ENCODE results near the gene TPRKB.
A peak's percentile ranks its signal among the peaks of the same experiment; 100 is the strongest.

The TPRKB gene

GRCh38 chr2:73749314-73749713 lies 12.2 kb upstream of the TPRKB start:
- no peak for DNase-seq
- Histone ChIP-seq H3K4me3 (no peak overlapping the region), H3K36me3 (peaks cover 31 to 55% (median 33%) of the 10 kb centered on the region in 3 donors), H3K27me3 (no peaks in the 10 kb centered on the region), H3K27ac (no peak overlapping the region), H3K4me1 (no peaks in the 10 kb centered on the region), H3K9me3 (no peaks in the 10 kb centered on the region)
- intact Hi-C loops (cut with DNase I; ENCODE audit: low total_unique reads), result no loop called here
- TF ChIP-seq CTCF (IDR thresholded peaks at IDR 0.05), result no peak

- peaks cover 18 to 49% (median 39%) of the 10 kb centered on the region in 3 donors for H3K36me3 ChIP-seq
- no peak for TF ChIP-seq CTCF (IDR thresholded peaks at IDR 0.05)
- intact Hi-C loops (cut with DNase I; ENCODE audit: low total_unique reads), result no loop called here
Observed at GRCh38 chr2:73746877-73747208, 9.7 kb upstream of the TPRKB start.

GRCh38 chr2:73746015-73746876 lies 9.1 kb upstream of the TPRKB start:
- H3K9me3 ChIP-seq, result no peaks in the 10 kb centered on the region
- no peak overlapping the region for H3K27ac ChIP-seq
- H3K4me3 ChIP-seq, result no peak overlapping the region
- no peaks in the 10 kb centered on the region for H3K4me1 ChIP-seq
- H3K27me3 ChIP-seq, result no peaks in the 10 kb centered on the region
- intact Hi-C loops (cut with DNase I; ENCODE audit: low total_unique reads), result no loop called here
- TF ChIP-seq CTCF (IDR thresholded peaks at IDR 0.05), result no peak
- DNase-seq, result no peak
- H3K36me3 ChIP-seq, result peaks cover 18 to 51% (median 41%) of the 10 kb centered on the region in 3 donors

More at GRCh38 chr2:73746877-73747208, 9.7 kb upstream of the TPRKB start:
- Histone ChIP-seq H3K27me3 (no peaks in the 10 kb centered on the region), H3K9me3 (no peaks in the 10 kb centered on the region), H3K4me3 (no peak overlapping the region), H3K27ac (no peak overlapping the region), H3K4me1 (no peaks in the 10 kb centered on the region)
- DNase-seq, result no peak

DNA sequence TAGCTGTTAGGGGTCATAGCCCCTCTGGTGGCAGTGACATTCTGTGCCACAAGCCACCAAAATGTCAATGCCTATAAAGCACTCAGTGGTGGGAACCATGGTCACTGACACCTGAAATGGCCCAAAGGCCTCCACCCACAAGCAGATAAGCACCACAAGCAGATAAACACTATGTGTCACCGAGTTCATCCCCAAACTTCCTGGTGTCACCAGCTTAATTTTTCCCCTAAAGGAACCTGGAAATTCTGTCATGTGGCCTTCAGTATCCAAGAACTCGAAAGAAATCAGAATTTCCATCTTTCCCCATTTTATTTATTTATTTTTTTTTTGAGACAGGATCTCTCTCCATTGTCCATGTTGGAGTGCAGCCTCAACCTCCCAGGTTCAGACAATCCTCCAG lies 3.6 kb upstream of the TPRKB start:
- H3K36me3 ChIP-seq, result peaks cover 10 to 40% (median 35%) of the 10 kb centered on the region in 3 donors
- DNase-seq, result peak in 1 of 2 donors; percentile 43
- intact Hi-C loops (cut with DNase I; ENCODE audit: low total_unique reads), result no loop called here
- H3K4me3 ChIP-seq, result no peak overlapping the region
- no peak for TF ChIP-seq CTCF (IDR thresholded peaks at IDR 0.05)
- no peaks in the 10 kb centered on the region for H3K9me3 ChIP-seq
- H3K27me3 ChIP-seq, result no peaks in the 10 kb centered on the region
- peaks cover 0 to 15% (median 9%) of the 10 kb centered on the region in 4 donors for H3K4me1 ChIP-seq
- H3K27ac ChIP-seq, result no peak overlapping the region

GRCh38 chr2:73739101-73739500 lies 2.0 kb upstream of the TPRKB start:
- TF ChIP-seq CTCF (IDR thresholded peaks at IDR 0.05), result no peak
- intact Hi-C loops (cut with DNase I; ENCODE audit: low total_unique reads), result no loop called here
- H3K4me3 ChIP-seq, result no peak overlapping the region
- peaks cover 0 to 40% (median 23%) of the 10 kb centered on the region in 3 donors for H3K36me3 ChIP-seq
- H3K27ac ChIP-seq, result no peak overlapping the region
- no peaks in the 10 kb centered on the region for H3K9me3 ChIP-seq
- DNase-seq, result peak in 1 of 2 donors; percentile 12
- peaks cover 0 to 15% (median 9%) of the 10 kb centered on the region in 4 donors for H3K4me1 ChIP-seq
- H3K27me3 ChIP-seq, result no peaks in the 10 kb centered on the region

Measured in tibial artery (tissue), 4 donors.